ENCODE measurements around the gene TMEM45A. TPM values are rescaled to one million over a fixed set of nuclear protein-coding genes. Genes with fewer than 3 reads are reported as not detected.
"Not testable (repeated sequence)": the region's sequence is repeated elsewhere in the genome, so short reads cannot be mapped to it uniquely, and the experiment has no call there.

The TMEM45A gene
- total RNA-seq, 1 donor from 2014 or later: 0.26 TPM

DNA sequence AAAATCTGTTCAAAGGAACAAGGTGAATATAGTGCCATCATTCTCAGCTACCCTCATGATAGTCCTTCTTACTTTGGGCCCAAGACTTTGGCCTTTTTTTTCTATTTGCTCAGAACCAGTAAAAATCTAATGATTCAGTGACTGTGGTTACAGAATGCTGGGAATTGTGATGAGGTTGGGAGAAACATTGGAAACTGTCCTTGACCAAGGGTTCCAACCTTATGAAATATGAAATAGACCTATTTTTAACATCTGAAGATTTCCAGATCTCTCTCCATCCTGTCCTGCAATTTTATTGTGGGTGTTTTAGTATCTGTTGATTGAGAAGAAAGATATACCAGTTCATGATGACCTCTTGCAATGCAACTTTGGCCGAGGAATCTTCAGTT is 34.9 kb downstream of the TMEM45A start:
- Mint-ChIP-seq H3K27me3 (peaks cover 13% of the 10 kb centered on the region), H3K4me1 (no peaks in the 10 kb centered on the region)

DNA sequence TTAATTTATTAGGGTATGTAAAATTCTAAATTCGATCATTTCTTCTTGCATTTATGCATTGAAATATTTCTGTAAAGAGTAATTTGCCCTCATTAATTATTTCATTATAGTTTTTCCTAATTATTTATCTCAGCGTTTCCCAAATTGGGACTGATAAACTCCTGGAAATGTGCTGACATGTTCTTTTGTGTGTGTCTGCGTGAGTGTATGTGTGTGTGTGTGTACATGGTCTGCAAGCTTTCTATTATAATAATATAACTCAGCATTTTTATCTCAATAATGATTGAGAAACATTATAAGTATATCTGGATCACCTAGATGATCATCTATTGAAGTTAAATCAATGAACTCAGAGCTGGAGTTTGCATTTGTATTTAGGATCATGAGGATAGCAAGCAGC is 38.7 kb downstream of the TMEM45A start:
- Mint-ChIP-seq H3K27me3 (peaks cover 10% of the 10 kb centered on the region), H3K36me3 (ENCODE audit: low read depth) (no peaks in the 10 kb centered on the region), H3K4me1 (no peaks in the 10 kb centered on the region), H3K4me3 (no peak overlapping the region), H3K9me3 (no peaks in the 10 kb centered on the region), H3K27ac (no peak overlapping the region)
- intact Hi-C loops (cut with micrococcal nuclease): no loop called here
- no peak for DNase-seq

More for the DNA sequence above, 34.9 kb downstream of the TMEM45A start:
- intact Hi-C loops (cut with micrococcal nuclease): no loop called here
- Mint-ChIP-seq H3K36me3 (ENCODE audit: low read depth) (no peaks in the 10 kb centered on the region), H3K4me3 (no peak overlapping the region), H3K9me3 (no peaks in the 10 kb centered on the region), H3K27ac (no peak overlapping the region)
- DNase-seq: no peak

DNA sequence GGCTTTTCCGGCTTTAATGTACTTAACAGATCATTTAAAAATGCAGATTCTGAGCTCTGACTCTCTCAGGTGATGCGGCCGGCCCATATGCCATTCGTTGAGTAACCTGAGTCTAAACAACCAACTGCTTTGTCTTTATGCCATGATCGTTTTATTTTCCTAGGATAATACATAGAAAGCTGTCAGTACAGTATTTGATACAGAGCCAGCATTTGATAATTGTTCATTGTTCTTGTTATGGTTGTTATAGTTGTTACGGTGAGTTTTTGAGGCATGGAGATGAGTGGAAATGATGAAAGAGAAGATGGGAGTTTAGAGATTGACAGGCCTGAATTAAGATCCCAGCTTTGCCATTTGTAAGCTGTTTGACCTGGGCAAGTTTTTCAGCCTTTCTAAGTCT is 40.0 kb downstream of the TMEM45A start:
- H3K27ac Mint-ChIP-seq: no peak overlapping the region
- no peak for DNase-seq
- intact Hi-C loops (cut with micrococcal nuclease): no loop called here
- peaks cover 9% of the 10 kb centered on the region for H3K27me3 Mint-ChIP-seq
- no peaks in the 10 kb centered on the region for H3K4me1 Mint-ChIP-seq
- H3K4me3 Mint-ChIP-seq: no peak overlapping the region
- H3K9me3 Mint-ChIP-seq: no peaks in the 10 kb centered on the region
- H3K36me3 Mint-ChIP-seq (ENCODE audit: low read depth): no peaks in the 10 kb centered on the region

DNA sequence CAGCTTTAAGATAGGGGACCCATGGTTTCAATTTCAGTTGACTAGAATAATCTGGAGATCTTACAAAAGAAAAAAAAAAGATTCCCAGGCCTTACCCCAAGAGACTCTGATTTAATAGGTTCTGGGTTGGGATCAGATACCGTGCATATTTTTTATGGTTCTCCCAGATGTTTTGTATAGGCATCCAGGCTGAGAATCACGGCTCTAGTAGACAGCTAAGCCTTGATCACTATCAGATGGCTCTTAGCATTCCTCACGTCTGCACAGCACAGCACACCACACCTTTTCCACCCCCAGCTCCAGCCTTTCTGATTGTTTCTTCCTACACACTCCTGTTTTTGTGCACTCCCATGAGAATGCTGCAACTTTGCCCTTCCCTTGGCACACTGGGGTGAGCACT is 40.8 kb downstream of the TMEM45A start:
- Mint-ChIP-seq H3K27ac (no peak overlapping the region), H3K27me3 (peaks cover 6% of the 10 kb centered on the region), H3K36me3 (ENCODE audit: low read depth) (no peaks in the 10 kb centered on the region), H3K4me3 (no peak overlapping the region), H3K9me3 (no peaks in the 10 kb centered on the region), H3K4me1 (no peaks in the 10 kb centered on the region)
- no peak for DNase-seq
- intact Hi-C loops (cut with micrococcal nuclease): no loop called here

- Mint-ChIP-seq H3K27me3 (peaks cover 2% of the 10 kb centered on the region), H3K27ac (no peak overlapping the region), H3K4me3 (no peak overlapping the region), H3K4me1 (no peaks in the 10 kb centered on the region), H3K9me3 (no peaks in the 10 kb centered on the region), H3K36me3 (ENCODE audit: low read depth) (no peaks in the 10 kb centered on the region)
- DNase-seq: no peak
- intact Hi-C loops (cut with micrococcal nuclease): no loop called here
Measured at GRCh38 chr3:100535610-100535943, 43.2 kb downstream of the TMEM45A start.

GRCh38 chr3:100536093-100536492 is 43.7 kb downstream of the TMEM45A start:
- no peaks in the 10 kb centered on the region for H3K4me1 Mint-ChIP-seq
- peaks cover 2% of the 10 kb centered on the region for H3K9me3 Mint-ChIP-seq
- H3K27ac Mint-ChIP-seq: no peak overlapping the region
- DNase-seq: no peak
- H3K36me3 Mint-ChIP-seq (ENCODE audit: low read depth): no peaks in the 10 kb centered on the region
- H3K27me3 Mint-ChIP-seq: peaks cover 2% of the 10 kb centered on the region
- intact Hi-C loops (cut with micrococcal nuclease): no loop called here
- H3K4me3 Mint-ChIP-seq: no peak overlapping the region

- H3K27ac Mint-ChIP-seq: no peak overlapping the region
- H3K27me3 Mint-ChIP-seq: peaks cover 6% of the 10 kb centered on the region
- peaks cover 4% of the 10 kb centered on the region for H3K9me3 Mint-ChIP-seq
- no peak overlapping the region for H3K4me3 Mint-ChIP-seq
- DNase-seq: no peak
- intact Hi-C loops (cut with micrococcal nuclease): no loop called here
- H3K36me3 Mint-ChIP-seq (ENCODE audit: low read depth): no peaks in the 10 kb centered on the region
- H3K4me1 Mint-ChIP-seq: no peaks in the 10 kb centered on the region
Measured at GRCh38 chr3:100537646-100538338, 45.4 kb downstream of the TMEM45A start.

GRCh38 chr3:100538339-100538706 is 45.9 kb downstream of the TMEM45A start:
- Mint-ChIP-seq H3K4me3 (no peak overlapping the region), H3K27me3 (peaks cover 6% of the 10 kb centered on the region)

DNA sequence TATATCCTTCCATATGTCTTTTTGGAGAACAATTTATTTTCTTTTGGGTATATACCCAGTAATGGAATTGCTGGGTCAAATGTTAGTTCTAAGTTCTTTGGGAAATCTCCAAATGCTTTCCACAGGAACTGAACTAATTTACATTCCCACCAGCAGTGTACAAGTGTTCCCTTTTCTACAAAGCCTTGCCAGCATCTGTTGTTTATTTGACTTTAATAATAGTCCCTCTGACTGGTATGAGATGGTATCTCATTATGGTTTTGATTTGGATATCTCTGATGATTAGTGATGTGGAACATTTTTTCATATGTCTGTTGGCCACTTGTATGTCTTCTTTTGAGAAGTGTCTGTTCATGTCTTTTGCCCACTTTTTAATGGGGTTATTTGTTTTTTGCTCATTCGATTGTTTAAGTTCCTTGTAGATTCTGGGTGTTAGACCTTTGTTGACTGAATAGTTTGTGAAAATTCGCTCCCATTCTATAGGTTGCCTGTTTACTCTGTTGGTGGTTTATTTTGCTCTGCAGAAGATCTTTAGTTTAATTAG is 48.4 kb downstream of the TMEM45A start:
- Mint-ChIP-seq H3K4me3 (no peak overlapping the region), H3K9me3 (peaks cover 4% of the 10 kb centered on the region), H3K36me3 (ENCODE audit: low read depth) (no peaks in the 10 kb centered on the region), H3K4me1 (no peaks in the 10 kb centered on the region), H3K27me3 (peaks cover 11% of the 10 kb centered on the region), H3K27ac (no peak overlapping the region)
- no peak for DNase-seq
- intact Hi-C loops (cut with micrococcal nuclease): no loop called here

More at GRCh38 chr3:100538339-100538706, 45.9 kb downstream of the TMEM45A start:
- intact Hi-C loops (cut with micrococcal nuclease): no loop called here
- no peak for DNase-seq
- Mint-ChIP-seq H3K9me3 (peaks cover 4% of the 10 kb centered on the region), H3K27ac (no peak overlapping the region), H3K36me3 (ENCODE audit: low read depth) (no peaks in the 10 kb centered on the region), H3K4me1 (no peaks in the 10 kb centered on the region)

GRCh38 chr3:100541428-100541827 is 49.0 kb downstream of the TMEM45A start:
- intact Hi-C loops (cut with micrococcal nuclease); H3K27ac Mint-ChIP-seq; H3K9me3 Mint-ChIP-seq; H3K36me3 Mint-ChIP-seq (ENCODE audit: low read depth); H3K4me3 Mint-ChIP-seq; DNase-seq; H3K4me1 Mint-ChIP-seq: not testable (repeated sequence)
- H3K27me3 Mint-ChIP-seq: peaks cover 16% of the 10 kb centered on the region

DNA sequence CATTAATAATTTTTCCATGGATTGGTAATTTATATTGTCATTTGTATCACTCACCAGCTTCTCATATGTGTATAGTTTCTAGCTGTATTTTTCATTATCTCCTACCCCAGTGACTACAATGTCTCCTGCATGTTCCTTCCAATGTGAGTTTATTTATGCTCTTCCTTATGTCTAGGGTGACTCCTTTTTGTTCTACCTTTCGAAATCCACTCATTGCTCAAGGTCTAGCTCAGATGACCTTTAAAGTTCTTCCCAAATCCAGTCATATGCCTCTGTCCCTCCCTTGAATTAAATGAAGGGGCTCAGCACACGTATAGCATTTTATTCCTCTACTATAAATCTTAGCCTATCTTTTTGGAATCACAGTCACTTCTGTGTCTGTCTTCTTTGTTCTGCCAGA is 53.0 kb downstream of the TMEM45A start:
- Mint-ChIP-seq H3K9me3 (peaks cover 4% of the 10 kb centered on the region), H3K4me3 (no peak overlapping the region), H3K27ac (no peak overlapping the region), H3K27me3 (peaks cover 15% of the 10 kb centered on the region), H3K4me1 (no peaks in the 10 kb centered on the region), H3K36me3 (ENCODE audit: low read depth) (no peaks in the 10 kb centered on the region)
- intact Hi-C loops (cut with micrococcal nuclease): no loop called here
- DNase-seq: no peak

DNA sequence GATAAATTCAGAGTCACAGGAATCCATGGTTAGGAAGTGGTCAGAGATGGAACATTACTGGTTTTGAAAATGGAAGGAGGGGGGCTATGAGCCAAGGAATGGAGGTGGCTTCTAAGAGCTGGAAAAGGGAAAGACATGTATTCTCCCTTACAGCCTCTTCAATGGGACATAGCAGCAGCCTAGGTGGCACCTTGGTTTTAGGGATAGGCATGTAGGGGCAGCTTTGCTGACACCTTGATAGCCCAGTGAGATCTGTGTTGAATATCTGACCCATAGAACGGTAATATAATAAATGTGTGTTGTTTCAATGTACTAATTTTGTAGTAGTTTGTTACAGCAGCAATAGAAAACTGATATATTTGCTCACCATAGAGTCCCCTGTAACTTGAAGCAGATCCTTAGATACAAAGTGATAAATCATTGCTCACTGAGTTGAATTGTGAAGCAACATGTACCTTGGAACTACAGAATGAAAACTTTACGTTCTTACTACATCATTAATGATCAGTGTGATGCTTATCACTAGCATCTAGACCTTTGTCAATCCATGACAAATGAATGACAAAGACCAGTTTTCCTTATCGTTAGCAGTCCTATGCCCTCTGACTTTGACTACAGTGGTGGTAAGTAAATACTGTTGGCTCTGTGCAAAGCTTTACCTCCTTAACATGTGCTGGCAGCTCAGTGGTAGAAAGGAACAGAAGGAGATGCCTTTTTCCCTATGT is 53.8 kb downstream of the TMEM45A start:
- H3K4me1 Mint-ChIP-seq: no peaks in the 10 kb centered on the region
- no peak for DNase-seq

GRCh38 chr3:100548053-100548452 is 55.6 kb downstream of the TMEM45A start:
- Mint-ChIP-seq H3K9me3 (no peaks in the 10 kb centered on the region), H3K36me3 (ENCODE audit: low read depth) (no peaks in the 10 kb centered on the region), H3K4me3 (no peak overlapping the region), H3K27me3 (peaks cover 11% of the 10 kb centered on the region), H3K4me1 (no peaks in the 10 kb centered on the region), H3K27ac (no peak overlapping the region)
- intact Hi-C loops (cut with micrococcal nuclease): no loop called here
- DNase-seq: no peak

More for the DNA sequence above, 53.8 kb downstream of the TMEM45A start:
- peaks cover 15% of the 10 kb centered on the region for H3K27me3 Mint-ChIP-seq
- H3K36me3 Mint-ChIP-seq (ENCODE audit: low read depth): no peaks in the 10 kb centered on the region
- intact Hi-C loops (cut with micrococcal nuclease): no loop called here
- no peak overlapping the region for H3K4me3 Mint-ChIP-seq
- no peak overlapping the region for H3K27ac Mint-ChIP-seq
- H3K9me3 Mint-ChIP-seq: peaks cover under 1% of the 10 kb centered on the region

GRCh38 chr3:100553618-100554372 is 61.4 kb downstream of the TMEM45A start:
- Mint-ChIP-seq H3K9me3 (no peaks in the 10 kb centered on the region), H3K4me1 (no peaks in the 10 kb centered on the region), H3K4me3 (no peak overlapping the region), H3K27me3 (no peaks in the 10 kb centered on the region), H3K36me3 (ENCODE audit: low read depth) (no peaks in the 10 kb centered on the region), H3K27ac (no peak overlapping the region)
- no peak for DNase-seq
- intact Hi-C loops (cut with micrococcal nuclease): no loop called here

Data from activated CD4-positive, alpha-beta T cell treated with anti-CD3 and anti-CD28 coated beads, Interleukin-2, amount 10 ng/mL, durations not matched to agents 24 days and 14 days (primary cell).